ENCODE measurements around the gene CHIA. TPM values are rescaled to one million over a fixed set of nuclear protein-coding genes. Genes with fewer than 3 reads are reported as not detected.

The CHIA gene
- total and polyA plus RNA-seq, 2 donors from 2014 or later, result 0.52 TPM; not detected in 1

- H3K36me3 ChIP-seq (ENCODE audit: control insufficient read depth in 2 of 3, insufficient read depth in 3 of 3, low read length in 3 of 3), result no peaks in the 10 kb centered on the region
- H3K27ac ChIP-seq (ENCODE audit: low read depth in 2 of 2, low read length in 2 of 2), result no peak overlapping the region
- H3K9me3 ChIP-seq (ENCODE audit: control insufficient read depth in 2 of 3, insufficient read depth in 1 of 3, low read length in 3 of 3), result no peaks in the 10 kb centered on the region
- no peaks in the 10 kb centered on the region for H3K4me1 ChIP-seq (ENCODE audit: control insufficient read depth in 2 of 3, insufficient read depth in 2 of 3, low read depth in 1 of 3, low read length in 3 of 3)
- no peak for FAIRE-seq
- intact Hi-C loops (cut with DNase I), result no loop called here
- H3K4me3 ChIP-seq (ENCODE audit: low read length in 3 of 3), result no peak overlapping the region
- no peak overlapping the region for H3K9ac ChIP-seq (ENCODE audit: low read length in 3 of 3)
- no peak for TF ChIP-seq CTCF (IDR thresholded peaks at IDR 0.05; ENCODE audit: borderline replicate concordance, extremely low read depth, insufficient read depth)
- DNase-seq, result no peak
- no peaks in the 10 kb centered on the region for H3K27me3 ChIP-seq (ENCODE audit: control insufficient read depth, insufficient read depth, low read length)
Observed at GRCh38 chr1:111253876-111254275, 36.8 kb upstream of the CHIA start.

GRCh38 chr1:111256988-111257658, 33.5 kb upstream of the CHIA start:
- Histone ChIP-seq H3K4me3 (ENCODE audit: low read length in 3 of 3) (no peak overlapping the region), H3K27ac (ENCODE audit: low read depth in 2 of 2, low read length in 2 of 2) (no peak overlapping the region), H3K4me1 (ENCODE audit: control insufficient read depth in 2 of 3, insufficient read depth in 2 of 3, low read depth in 1 of 3, low read length in 3 of 3) (no peaks in the 10 kb centered on the region), H3K27me3 (ENCODE audit: control insufficient read depth, insufficient read depth, low read length) (no peaks in the 10 kb centered on the region), H3K9ac (ENCODE audit: low read length in 3 of 3) (no peak overlapping the region), H3K9me3 (ENCODE audit: control insufficient read depth in 2 of 3, insufficient read depth in 1 of 3, low read length in 3 of 3) (no peaks in the 10 kb centered on the region), H3K36me3 (ENCODE audit: control insufficient read depth in 2 of 3, insufficient read depth in 3 of 3, low read length in 3 of 3) (no peaks in the 10 kb centered on the region)
- no peak for DNase-seq
- intact Hi-C loops (cut with DNase I), result no loop called here
- no peak for TF ChIP-seq CTCF (IDR thresholded peaks at IDR 0.05; ENCODE audit: borderline replicate concordance, extremely low read depth, insufficient read depth)
- no peak for FAIRE-seq

- Histone ChIP-seq H3K9ac (ENCODE audit: low read length in 3 of 3) (no peak overlapping the region), H3K4me3 (ENCODE audit: low read length in 3 of 3) (no peak overlapping the region), H3K9me3 (ENCODE audit: control insufficient read depth in 2 of 3, insufficient read depth in 1 of 3, low read length in 3 of 3) (no peaks in the 10 kb centered on the region), H3K36me3 (ENCODE audit: control insufficient read depth in 2 of 3, insufficient read depth in 3 of 3, low read length in 3 of 3) (no peaks in the 10 kb centered on the region), H3K4me1 (ENCODE audit: control insufficient read depth in 2 of 3, insufficient read depth in 2 of 3, low read depth in 1 of 3, low read length in 3 of 3) (no peaks in the 10 kb centered on the region), H3K27ac (ENCODE audit: low read depth in 2 of 2, low read length in 2 of 2) (no peak overlapping the region), H3K27me3 (ENCODE audit: control insufficient read depth, insufficient read depth, low read length) (peaks cover 15% of the 10 kb centered on the region)
- no peak for DNase-seq
- TF ChIP-seq CTCF (IDR thresholded peaks at IDR 0.05; ENCODE audit: borderline replicate concordance, extremely low read depth, insufficient read depth), result no peak
- FAIRE-seq, result no peak
- intact Hi-C loops (cut with DNase I), result no loop called here
Observed at GRCh38 chr1:111267801-111268508, 22.7 kb upstream of the CHIA start.

Measured in kidney (tissue), 14 donors.